ENCODE results near the gene WDR6. TPM values are rescaled to one million over a fixed set of nuclear protein-coding genes. Genes with fewer than 3 reads are reported as not detected.

Gene WDR6
- total and polyA plus RNA-seq, 9 of the 15 experiments (the other 6 are each of a cell fraction or from before 2014, with no cell fraction given) = 8.9 to 90.6 (median 44.7) TPM

DNA sequence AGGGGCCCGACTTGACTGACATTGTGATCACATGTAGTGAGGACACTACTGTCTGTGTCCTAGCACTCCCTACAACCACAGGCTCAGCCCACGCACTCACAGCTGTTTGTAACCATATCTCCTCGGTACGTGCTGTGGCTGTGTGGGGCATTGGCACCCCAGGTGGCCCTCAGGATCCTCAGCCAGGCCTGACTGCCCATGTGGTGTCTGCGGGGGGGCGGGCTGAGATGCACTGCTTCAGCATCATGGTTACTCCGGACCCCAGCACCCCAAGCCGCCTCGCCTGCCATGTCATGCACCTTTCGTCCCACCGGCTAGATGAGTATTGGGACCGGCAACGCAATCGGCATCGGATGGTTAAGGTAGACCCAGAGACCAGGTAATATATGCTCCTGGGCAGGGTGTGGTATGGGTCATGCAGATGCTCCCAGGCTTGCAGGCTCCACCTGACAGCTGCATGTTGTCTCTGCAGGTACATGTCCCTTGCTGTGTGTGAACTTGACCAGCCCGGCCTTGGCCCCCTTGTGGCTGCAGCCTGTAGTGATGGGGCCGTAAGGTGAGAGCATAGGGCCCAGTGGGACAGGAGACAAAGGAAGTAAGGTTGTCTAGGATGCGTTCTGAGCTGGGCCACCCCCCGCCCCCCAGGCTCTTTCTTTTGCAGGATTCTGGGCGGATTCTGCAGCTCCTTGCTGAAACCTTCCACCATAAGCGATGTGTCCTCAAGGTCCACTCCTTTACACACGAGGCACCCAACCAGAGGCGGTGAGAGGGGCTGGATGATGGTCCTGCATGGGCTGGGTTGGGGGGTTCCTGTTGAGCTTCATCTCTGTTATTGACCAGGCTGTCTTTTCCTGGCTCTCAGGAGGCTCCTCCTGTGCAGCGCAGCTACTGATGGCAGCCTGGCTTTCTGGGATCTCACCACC, 6.8 kb downstream of the WDR6 start (continued):
- TF ChIP-seq, protein P1, sequence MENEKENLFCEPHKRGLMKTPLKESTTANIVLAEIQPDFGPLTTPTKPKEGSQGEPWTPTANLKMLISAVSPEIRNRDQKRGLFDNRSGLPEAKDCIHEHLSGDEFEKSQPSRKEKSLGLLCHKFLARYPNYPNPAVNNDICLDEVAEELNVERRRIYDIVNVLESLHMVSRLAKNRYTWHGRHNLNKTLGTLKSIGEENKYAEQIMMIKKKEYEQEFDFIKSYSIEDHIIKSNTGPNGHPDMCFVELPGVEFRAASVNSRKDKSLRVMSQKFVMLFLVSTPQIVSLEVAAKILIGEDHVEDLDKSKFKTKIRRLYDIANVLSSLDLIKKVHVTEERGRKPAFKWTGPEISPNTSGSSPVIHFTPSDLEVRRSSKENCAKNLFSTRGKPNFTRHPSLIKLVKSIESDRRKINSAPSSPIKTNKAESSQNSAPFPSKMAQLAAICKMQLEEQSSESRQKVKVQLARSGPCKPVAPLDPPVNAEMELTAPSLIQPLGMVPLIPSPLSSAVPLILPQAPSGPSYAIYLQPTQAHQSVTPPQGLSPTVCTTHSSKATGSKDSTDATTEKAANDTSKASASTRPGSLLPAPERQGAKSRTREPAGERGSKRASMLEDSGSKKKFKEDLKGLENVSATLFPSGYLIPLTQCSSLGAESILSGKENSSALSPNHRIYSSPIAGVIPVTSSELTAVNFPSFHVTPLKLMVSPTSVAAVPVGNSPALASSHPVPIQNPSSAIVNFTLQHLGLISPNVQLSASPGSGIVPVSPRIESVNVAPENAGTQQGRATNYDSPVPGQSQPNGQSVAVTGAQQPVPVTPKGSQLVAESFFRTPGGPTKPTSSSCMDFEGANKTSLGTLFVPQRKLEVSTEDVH (IDR thresholded peaks at IDR 0.05; ENCODE audit: low read depth, partially characterized antibody) = no peak
- TF ChIP-seq C11orf30 (IDR thresholded peaks at IDR 0.05; ENCODE audit: low read depth) (no peak), ZNF644 (tag; IDR thresholded peaks at IDR 0.05; ENCODE audit: low read depth) (no peak), CBX3 (IDR thresholded peaks at IDR 0.05; ENCODE audit: borderline replicate concordance in 1 of 2, low read length in 2 of 2) (no peak), RAD21 (CRISPR knock-in tag; conservative IDR thresholded peaks at IDR 0.05 in 1 of 2, IDR thresholded peaks at IDR 0.05 in 1 of 2) (peak in 1 of 2 experiments; percentile 51; a peak in 2 of 4 replicates), YBX1 (IDR thresholded peaks at IDR 0.05) (no peak), MYNN (IDR thresholded peaks at IDR 0.05) (0 out of 2 replicates have a peak, but pooled peaks have one; percentile 41), MYNN (CRISPR knock-in tag; IDR thresholded peaks at IDR 0.05) (no peak), PCBP2 (IDR thresholded peaks at IDR 0.05; ENCODE audit: low read depth, low read length, poor library complexity, severe bottlenecking) (no peak), SPI1 (IDR thresholded peaks at IDR 0.05; ENCODE audit: borderline replicate concordance, low read depth, low read length) (no peak), HDAC6 (IDR thresholded peaks at IDR 0.05; ENCODE audit: low read depth, low read length) (no peak), ZNF785 (CRISPR knock-in tag; IDR thresholded peaks at IDR 0.05) (no peak), WHSC1 (IDR thresholded peaks at IDR 0.05; ENCODE audit: low read length) (no peak), PCBP1 (IDR thresholded peaks at IDR 0.05; ENCODE audit: low read depth, low read length, poor library complexity, severe bottlenecking) (no peak), DDX20 (tag; IDR thresholded peaks at IDR 0.05; ENCODE audit: low read depth) (no peak), FIP1L1 (IDR thresholded peaks at IDR 0.05; ENCODE audit: low read depth, low read length, poor library complexity, severe bottlenecking) (no peak)
- TF ChIP-seq, protein P2, sequence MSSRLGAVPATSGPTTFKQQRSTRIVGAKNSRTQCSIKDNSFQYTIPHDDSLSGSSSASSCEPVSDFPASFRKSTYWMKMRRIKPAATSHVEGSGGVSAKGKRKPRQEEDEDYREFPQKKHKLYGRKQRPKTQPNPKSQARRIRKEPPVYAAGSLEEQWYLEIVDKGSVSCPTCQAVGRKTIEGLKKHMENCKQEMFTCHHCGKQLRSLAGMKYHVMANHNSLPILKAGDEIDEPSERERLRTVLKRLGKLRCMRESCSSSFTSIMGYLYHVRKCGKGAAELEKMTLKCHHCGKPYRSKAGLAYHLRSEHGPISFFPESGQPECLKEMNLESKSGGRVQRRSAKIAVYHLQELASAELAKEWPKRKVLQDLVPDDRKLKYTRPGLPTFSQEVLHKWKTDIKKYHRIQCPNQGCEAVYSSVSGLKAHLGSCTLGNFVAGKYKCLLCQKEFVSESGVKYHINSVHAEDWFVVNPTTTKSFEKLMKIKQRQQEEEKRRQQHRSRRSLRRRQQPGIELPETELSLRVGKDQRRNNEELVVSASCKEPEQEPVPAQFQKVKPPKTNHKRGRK (tag; IDR thresholded peaks at IDR 0.05) = no peak
- TF ChIP-seq, protein P3, sequence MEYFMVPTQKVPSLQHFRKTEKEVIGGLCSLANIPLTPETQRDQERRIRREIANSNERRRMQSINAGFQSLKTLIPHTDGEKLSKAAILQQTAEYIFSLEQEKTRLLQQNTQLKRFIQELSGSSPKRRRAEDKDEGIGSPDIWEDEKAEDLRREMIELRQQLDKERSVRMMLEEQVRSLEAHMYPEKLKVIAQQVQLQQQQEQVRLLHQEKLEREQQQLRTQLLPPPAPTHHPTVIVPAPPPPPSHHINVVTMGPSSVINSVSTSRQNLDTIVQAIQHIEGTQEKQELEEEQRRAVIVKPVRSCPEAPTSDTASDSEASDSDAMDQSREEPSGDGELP (CRISPR knock-in tag; IDR thresholded peaks at IDR 0.05; ENCODE audit: borderline replicate concordance) = peak; percentile 83
